ENCODE data around the gene ATOH8.

ATOH8 gene

DNA sequence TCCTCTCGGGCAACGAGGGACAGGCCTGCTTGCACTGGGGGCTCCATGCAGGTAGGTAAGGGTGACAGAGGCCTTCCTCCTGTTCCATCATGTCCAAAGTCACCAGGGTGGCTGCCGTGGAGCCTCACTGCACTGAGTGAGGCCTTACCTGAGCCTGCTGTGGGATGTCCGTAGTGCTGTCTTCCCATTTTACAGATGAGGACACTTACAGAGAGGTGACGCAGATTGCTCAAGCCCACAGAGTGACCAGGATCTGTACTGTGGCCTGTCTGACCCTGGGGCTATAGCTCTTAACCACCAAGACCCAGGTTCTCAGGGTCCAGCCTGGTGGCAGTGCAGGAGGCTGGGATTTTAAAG is 5.4 kb downstream of the ATOH8 start:
- no peak overlapping the region for H3K4me3 ChIP-seq (ENCODE audit: low read depth, low read length)
- no peak for DNase-seq (ENCODE audit: low read depth)
- TF ChIP-seq, protein P1, sequence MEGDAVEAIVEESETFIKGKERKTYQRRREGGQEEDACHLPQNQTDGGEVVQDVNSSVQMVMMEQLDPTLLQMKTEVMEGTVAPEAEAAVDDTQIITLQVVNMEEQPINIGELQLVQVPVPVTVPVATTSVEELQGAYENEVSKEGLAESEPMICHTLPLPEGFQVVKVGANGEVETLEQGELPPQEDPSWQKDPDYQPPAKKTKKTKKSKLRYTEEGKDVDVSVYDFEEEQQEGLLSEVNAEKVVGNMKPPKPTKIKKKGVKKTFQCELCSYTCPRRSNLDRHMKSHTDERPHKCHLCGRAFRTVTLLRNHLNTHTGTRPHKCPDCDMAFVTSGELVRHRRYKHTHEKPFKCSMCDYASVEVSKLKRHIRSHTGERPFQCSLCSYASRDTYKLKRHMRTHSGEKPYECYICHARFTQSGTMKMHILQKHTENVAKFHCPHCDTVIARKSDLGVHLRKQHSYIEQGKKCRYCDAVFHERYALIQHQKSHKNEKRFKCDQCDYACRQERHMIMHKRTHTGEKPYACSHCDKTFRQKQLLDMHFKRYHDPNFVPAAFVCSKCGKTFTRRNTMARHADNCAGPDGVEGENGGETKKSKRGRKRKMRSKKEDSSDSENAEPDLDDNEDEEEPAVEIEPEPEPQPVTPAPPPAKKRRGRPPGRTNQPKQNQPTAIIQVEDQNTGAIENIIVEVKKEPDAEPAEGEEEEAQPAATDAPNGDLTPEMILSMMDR (IDR thresholded peaks at IDR 0.05; ENCODE audit: insufficient read depth, low read depth, low read length, missing control alignments) = no peak

GRCh38 chr2:85760371-85760770 is 6.6 kb downstream of the ATOH8 start:
- TF ChIP-seq, protein P1 (IDR thresholded peaks at IDR 0.05; ENCODE audit: insufficient read depth, low read depth, low read length, missing control alignments) = no peak
- H3K4me3 ChIP-seq (ENCODE audit: low read depth, low read length) = no peak overlapping the region
- DNase-seq (ENCODE audit: low read depth) = no peak

DNA sequence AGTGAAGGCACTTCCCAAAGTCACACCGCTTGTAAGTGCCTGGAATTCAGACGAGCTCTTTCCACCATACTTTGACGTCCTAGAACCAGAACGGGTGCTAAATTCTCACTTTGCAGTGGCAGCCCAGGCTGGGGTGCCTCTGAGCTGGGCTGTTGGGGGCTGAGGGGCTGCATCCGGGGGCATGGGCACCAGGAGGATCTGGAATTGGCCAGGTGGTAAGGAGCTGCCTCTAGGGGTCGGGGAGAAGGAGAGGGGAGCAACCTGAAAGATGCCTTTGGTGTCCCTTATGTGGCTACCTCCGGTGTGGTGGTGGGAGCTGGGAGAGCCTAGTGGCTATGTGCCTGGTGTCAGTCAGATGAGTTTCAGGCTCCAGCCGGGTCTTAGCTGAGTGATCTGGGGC is 7.1 kb downstream of the ATOH8 start:
- TF ChIP-seq, protein P1 (IDR thresholded peaks at IDR 0.05; ENCODE audit: insufficient read depth, low read depth, low read length, missing control alignments) = no peak
- no peak for DNase-seq (ENCODE audit: low read depth)
- no peak overlapping the region for H3K4me3 ChIP-seq (ENCODE audit: low read depth, low read length)

- H3K4me3 ChIP-seq (ENCODE audit: low read depth, low read length) = no peak overlapping the region
- TF ChIP-seq, protein P1 (IDR thresholded peaks at IDR 0.05; ENCODE audit: insufficient read depth, low read depth, low read length, missing control alignments) = no peak
- DNase-seq (ENCODE audit: low read depth) = no peak
Measured at GRCh38 chr2:85761512-85761944, 7.7 kb downstream of the ATOH8 start.

GRCh38 chr2:85761946-85762345 is 8.2 kb downstream of the ATOH8 start:
- no peak overlapping the region for H3K4me3 ChIP-seq (ENCODE audit: low read depth, low read length)
- TF ChIP-seq, protein P1 (IDR thresholded peaks at IDR 0.05; ENCODE audit: insufficient read depth, low read depth, low read length, missing control alignments) = no peak
- DNase-seq (ENCODE audit: low read depth) = no peak

- TF ChIP-seq, protein P1 (IDR thresholded peaks at IDR 0.05; ENCODE audit: insufficient read depth, low read depth, low read length, missing control alignments) = no peak
- H3K4me3 ChIP-seq (ENCODE audit: low read depth, low read length) = no peak overlapping the region
- no peak for DNase-seq (ENCODE audit: low read depth)
Measured at GRCh38 chr2:85763132-85763531, 9.3 kb downstream of the ATOH8 start.

- no peak overlapping the region for H3K4me3 ChIP-seq (ENCODE audit: low read depth, low read length)
- DNase-seq (ENCODE audit: low read depth) = no peak
- TF ChIP-seq, protein P1 (IDR thresholded peaks at IDR 0.05; ENCODE audit: insufficient read depth, low read depth, low read length, missing control alignments) = no peak
Measured at GRCh38 chr2:85763831-85764230, 10.0 kb downstream of the ATOH8 start.
